ENCODE results near the gene A2M. TPM values are rescaled to one million over a fixed set of nuclear protein-coding genes. Genes with fewer than 3 reads are reported as not detected.

A2M gene
- total RNA-seq, 8 experiments from 2014 or later, result 0.38 to 223 (median 1.0) TPM; not detected in 1

DNA sequence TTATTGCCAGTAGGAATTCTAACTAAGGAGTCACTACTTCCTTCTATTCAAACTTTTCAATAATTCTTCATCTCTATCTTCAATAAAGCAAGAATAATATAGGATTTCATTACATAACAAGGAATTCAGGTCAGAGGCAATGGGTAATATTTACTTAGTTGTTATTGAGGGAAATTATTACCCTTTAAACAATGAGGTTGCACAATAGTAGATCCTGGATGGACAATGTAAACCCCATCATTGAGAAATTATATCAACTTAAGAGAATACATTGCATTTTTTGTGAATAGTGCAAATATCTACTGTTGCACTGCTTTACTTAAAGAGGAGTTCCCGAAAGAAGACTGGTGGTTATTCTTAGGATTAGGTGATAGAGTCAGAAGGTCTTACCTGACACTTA, 43.8 kb downstream of the A2M start:
- no peaks in the 10 kb centered on the region for H3K4me1 ChIP-seq (replicated peaks in 1 of 2)
- WGBS, 10 experiments, result 67 to 100% (median 83%) methylated on average over 1 of the region's 1 CpG; no CpG with 5 or more reads in 5 of the 10 experiments
- ATAC-seq (replicated peaks in 6 of 8), result no peak
- in situ Hi-C loops (cut with MboI; ENCODE audit: low pct_unique_long_range_greater_than_20kb in 2 of 9, low sequenced_read_pairs in 9 of 9, unreplicated experiment in 9 of 9), result no loop called here
- no peak overlapping the region for H3K27ac ChIP-seq
- H3K4me3 ChIP-seq, result no peak overlapping the region

DNA sequence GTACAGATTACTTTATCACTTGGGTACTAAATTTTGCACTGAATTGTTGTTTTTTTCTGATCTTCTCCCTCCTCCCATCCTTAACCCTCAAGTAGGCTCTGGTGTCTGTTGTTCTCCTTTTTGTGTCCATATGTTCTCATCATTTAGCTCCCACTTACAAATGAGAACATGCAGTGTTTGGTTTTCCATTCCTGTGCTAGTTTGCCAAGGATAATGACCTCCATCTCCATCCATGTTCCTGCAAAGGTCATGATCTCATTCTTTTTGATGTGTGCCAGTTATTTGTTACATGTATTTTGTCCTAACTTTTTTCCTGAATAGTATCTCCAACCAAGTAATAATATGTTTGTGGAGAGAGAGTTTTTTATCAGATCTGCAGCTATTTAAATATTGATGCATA, 44.2 kb downstream of the A2M start:
- H3K27ac ChIP-seq, result no peak overlapping the region
- no peak overlapping the region for H3K4me3 ChIP-seq
- no peaks in the 10 kb centered on the region for H3K4me1 ChIP-seq (replicated peaks in 1 of 2)
- in situ Hi-C loops (cut with MboI; ENCODE audit: low pct_unique_long_range_greater_than_20kb in 2 of 9, low sequenced_read_pairs in 9 of 9, unreplicated experiment in 9 of 9), result no loop called here
- ATAC-seq (replicated peaks in 6 of 8), result no peak

DNA sequence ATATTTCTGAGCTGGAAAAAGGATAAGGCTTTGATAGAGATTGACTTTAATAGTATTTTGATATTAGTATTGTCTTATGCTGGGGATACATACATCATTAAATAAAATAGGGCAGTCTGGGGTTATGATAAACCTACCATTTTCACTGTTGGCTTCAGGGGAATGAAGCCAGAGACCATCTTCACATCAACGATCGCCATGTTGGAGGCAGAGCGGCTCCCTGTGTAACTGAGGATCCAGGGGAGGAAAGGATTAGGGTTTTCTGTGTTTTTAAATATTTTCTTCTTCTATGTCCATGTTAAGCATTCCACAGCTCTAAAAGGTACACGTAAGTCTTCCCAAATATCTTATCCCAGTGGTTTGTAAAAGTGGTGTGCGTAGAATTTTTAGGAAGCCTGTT, 45.4 kb downstream of the A2M start:
- Histone ChIP-seq H3K4me3 (no peak overlapping the region), H3K27ac (no peak overlapping the region), H3K4me1 (replicated peaks in 1 of 2) (no peaks in the 10 kb centered on the region)
- WGBS, 10 experiments, result 20 to 100% (median 97%) methylated on average over 2 to 5 of the region's 5 CpGs; no CpG with 5 or more reads in 2 of the 10 experiments
- no peak for ATAC-seq (replicated peaks in 6 of 8)
- in situ Hi-C loops (cut with MboI; ENCODE audit: low pct_unique_long_range_greater_than_20kb in 2 of 9, low sequenced_read_pairs in 9 of 9, unreplicated experiment in 9 of 9), result no loop called here

DNA sequence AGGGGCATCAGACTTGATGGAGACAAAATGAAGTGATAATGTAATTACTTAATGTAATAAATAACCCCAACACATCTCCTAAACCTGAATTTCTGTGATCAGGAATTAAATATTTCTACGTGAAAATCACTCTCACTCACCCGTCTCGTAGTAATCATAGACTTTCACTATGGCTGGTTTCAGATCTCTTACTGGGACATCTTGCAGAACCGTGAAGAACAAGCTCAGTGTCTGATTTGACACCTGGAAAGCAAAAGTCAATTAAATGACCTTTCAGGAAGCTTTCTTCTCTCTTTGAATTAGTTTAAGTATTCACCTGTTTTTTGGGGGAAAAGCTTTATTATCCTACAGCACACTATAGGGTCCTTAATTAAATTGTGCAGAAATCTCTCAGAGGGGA, 47.1 kb downstream of the A2M start:
- in situ Hi-C loops (cut with MboI; ENCODE audit: low pct_unique_long_range_greater_than_20kb in 2 of 9, low sequenced_read_pairs in 9 of 9, unreplicated experiment in 9 of 9), result no loop called here
- H3K4me1 ChIP-seq (replicated peaks in 1 of 2), result no peaks in the 10 kb centered on the region
- 44 to 100% (median 66%) methylated on average over 1 to 4 of the region's 4 CpGs; no CpG with 5 or more reads in 3 of the 10 experiments for WGBS, 10 experiments
- H3K4me3 ChIP-seq, result no peak overlapping the region
- ATAC-seq (replicated peaks in 6 of 8), result no peak
- H3K27ac ChIP-seq, result no peak overlapping the region

DNA sequence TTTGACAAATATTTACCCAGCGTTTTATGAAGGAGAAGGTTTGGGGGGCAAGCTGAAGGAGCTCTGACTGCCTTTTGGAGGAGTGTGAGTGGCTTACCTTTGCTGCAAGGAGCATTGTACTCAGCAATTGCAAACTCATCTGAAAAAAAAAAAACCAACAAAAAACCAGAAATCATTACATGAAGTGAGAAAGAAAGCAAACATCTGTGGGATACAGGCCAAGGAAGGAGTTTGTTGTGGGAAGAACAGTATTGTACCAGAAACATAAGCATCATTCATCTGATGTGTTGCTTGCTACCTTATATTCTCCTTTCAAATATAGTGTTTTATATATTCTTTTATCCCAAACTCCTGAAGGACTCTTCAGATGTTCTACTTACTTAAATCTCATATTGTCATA, 47.6 kb downstream of the A2M start:
- WGBS, 10 experiments, result 14 to 88% (median 43%) methylated on average over 1 of the region's 1 CpG; no CpG with 5 or more reads in 3 of the 10 experiments
- in situ Hi-C loops (cut with MboI; ENCODE audit: low pct_unique_long_range_greater_than_20kb in 2 of 9, low sequenced_read_pairs in 9 of 9, unreplicated experiment in 9 of 9), result no loop called here
- no peak overlapping the region for H3K4me3 ChIP-seq
- no peak overlapping the region for H3K27ac ChIP-seq
- H3K4me1 ChIP-seq (replicated peaks in 1 of 2), result no peaks in the 10 kb centered on the region
- no peak for ATAC-seq (replicated peaks in 6 of 8)

DNA sequence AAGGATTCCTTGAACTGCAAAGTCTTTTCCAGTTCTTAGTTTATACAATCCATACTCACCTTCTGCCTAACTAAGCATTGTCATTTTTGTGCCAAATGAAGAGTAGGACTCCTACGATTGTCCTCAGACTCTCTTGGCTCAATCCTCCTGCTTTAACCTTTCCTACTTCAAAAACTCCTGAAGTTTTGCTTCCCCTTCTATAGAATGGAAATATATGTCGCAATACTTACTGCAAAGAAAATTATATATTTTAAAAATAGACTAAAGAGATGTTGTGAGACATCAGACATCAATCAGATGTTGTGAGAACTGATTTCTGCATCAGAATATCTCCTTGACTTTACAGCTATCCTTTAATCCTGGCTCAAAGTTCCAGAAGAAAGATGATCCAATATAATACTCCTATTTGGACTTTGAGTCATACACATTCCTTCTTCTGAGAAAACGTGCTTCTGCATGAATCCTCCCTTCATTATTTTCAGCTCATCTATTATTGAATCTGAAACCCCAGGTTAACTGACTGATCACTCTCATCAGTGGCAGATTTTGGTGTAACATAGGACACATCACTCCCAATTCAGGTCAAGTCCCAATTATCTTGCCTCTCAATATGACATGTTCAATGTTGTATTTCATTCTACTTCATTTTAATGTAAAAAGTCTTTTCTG, 48.8 kb downstream of the A2M start:
- in situ Hi-C loops (cut with MboI; ENCODE audit: low pct_unique_long_range_greater_than_20kb in 2 of 9, low sequenced_read_pairs in 9 of 9, unreplicated experiment in 9 of 9), result no loop called here
- no peak for ATAC-seq (replicated peaks in 6 of 8)
- H3K27ac ChIP-seq, result no peak overlapping the region
- H3K4me1 ChIP-seq (replicated peaks in 1 of 2), result no peaks in the 10 kb centered on the region
- H3K4me3 ChIP-seq, result no peak overlapping the region
- 48 to 100% (median 80%) methylated on average over 1 to 3 of the region's 3 CpGs; no CpG with 5 or more reads in 1 of the 10 experiments for WGBS, 10 experiments

DNA sequence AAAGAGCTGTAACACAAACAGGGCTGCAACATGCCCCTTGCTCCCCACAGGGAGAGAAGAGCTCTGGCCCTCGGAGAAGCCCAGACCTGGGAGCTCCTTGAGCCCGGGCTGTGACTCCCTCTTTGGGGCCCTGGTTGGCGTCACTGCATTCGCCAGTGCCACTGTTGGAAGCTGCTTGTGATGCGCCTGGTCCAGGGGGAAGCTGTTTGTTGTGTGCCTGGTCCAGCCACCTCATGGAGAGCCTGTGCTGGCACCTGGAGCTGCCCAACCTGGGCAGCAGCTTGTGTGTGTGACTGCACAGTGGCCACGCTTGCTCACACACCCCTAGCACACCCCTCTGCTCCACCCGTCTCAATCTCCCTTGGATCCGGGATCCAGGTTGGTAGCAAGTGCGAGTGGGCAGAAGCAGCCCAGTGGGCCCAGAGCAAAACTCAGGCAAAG, 49.5 kb downstream of the A2M start:
- in situ Hi-C loops (cut with MboI; ENCODE audit: low pct_unique_long_range_greater_than_20kb in 2 of 9, low sequenced_read_pairs in 9 of 9, unreplicated experiment in 9 of 9), result no loop called here
- ATAC-seq (replicated peaks in 6 of 8), result no peak
- Histone ChIP-seq H3K4me1 (replicated peaks in 1 of 2) (no peaks in the 10 kb centered on the region), H3K27ac (no peak overlapping the region), H3K4me3 (no peak overlapping the region)
- WGBS, 10 experiments, result 86 to 100% (median 97%) methylated on average over 1 to 5 of the region's 9 CpGs; no CpG with 5 or more reads in 6 of the 10 experiments

DNA sequence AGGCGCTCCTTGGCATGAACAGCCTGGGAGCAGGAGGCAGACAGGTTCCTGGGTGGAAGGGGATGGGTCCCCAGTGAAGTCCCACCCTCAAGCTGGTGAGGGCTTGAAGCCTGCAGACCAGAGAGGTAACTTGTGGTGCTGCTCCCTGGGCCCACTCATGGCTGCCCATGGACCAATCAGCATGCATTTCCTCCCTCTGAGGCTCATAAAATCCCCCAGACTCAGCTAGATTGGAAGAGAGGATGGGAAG, 50.2 kb downstream of the A2M start:
- Histone ChIP-seq H3K4me3 (peak overlapping the region in 1 of 5 donors; percentile 78), H3K27ac (no peak overlapping the region), H3K4me1 (replicated peaks in 1 of 2) (no peaks in the 10 kb centered on the region)
- in situ Hi-C loops (cut with MboI; ENCODE audit: low pct_unique_long_range_greater_than_20kb in 2 of 9, low sequenced_read_pairs in 9 of 9, unreplicated experiment in 9 of 9), result no loop called here
- ATAC-seq (replicated peaks in 6 of 8), result no peak
- WGBS, 10 experiments, result no CpG with 5 or more reads among the region's 1 CpG

DNA sequence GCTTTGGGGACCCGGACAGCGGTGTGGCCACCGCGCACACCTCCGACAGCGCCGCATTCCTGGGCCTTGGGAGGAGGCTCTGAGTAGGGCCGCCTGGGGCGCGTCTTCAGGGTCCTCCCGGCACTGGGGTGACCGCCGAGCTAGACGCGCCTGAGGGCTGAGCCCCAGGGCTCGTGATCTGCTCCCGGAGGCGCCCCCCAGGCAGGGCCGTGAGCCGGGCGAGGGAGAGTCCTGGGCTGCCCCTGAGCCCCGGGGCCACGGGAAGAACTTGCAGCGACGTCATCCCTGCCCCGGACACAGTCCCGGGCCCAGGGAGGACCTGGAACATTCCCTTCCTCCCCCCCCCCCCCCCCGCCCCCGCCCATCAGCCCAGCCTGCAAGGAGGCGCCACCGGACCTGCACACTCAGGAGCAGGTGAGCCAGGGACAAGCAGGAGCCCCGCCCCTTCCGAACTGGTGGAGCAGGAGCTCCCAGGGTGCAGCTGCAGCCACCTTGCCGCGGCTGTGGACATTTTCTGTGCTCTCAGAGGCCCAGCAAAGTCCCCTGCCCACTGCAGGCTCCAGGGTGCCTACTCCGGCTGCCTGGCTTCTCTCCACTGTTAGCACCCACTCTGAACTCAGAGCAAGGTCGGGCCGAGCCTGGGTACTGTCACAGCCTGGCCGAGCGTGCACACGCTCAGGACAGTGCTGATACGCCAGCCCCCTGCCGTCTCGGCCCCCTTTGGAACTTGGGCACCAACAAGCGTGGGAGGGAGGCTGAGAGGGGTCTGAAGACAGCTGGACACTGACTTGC, 50.7 kb downstream of the A2M start:
- 10 to 70% (median 39%) methylated on average over 2 to 6 of the region's 45 CpGs; no CpG with 5 or more reads in 6 of the 10 experiments for WGBS, 10 experiments
- Histone ChIP-seq H3K4me1 (replicated peaks in 1 of 2) (no peaks in the 10 kb centered on the region), H3K4me3 (peak overlapping the region; percentile 41 to 78 (median 58)), H3K27ac (peak overlapping the region in 1 of 2 donors; percentile 40)
- ATAC-seq (replicated peaks in 6 of 8), result peak; percentile 61 to 84 (median 73)
- in situ Hi-C loops (cut with MboI; ENCODE audit: low pct_unique_long_range_greater_than_20kb in 2 of 9, low sequenced_read_pairs in 9 of 9, unreplicated experiment in 9 of 9), result no loop called here

DNA sequence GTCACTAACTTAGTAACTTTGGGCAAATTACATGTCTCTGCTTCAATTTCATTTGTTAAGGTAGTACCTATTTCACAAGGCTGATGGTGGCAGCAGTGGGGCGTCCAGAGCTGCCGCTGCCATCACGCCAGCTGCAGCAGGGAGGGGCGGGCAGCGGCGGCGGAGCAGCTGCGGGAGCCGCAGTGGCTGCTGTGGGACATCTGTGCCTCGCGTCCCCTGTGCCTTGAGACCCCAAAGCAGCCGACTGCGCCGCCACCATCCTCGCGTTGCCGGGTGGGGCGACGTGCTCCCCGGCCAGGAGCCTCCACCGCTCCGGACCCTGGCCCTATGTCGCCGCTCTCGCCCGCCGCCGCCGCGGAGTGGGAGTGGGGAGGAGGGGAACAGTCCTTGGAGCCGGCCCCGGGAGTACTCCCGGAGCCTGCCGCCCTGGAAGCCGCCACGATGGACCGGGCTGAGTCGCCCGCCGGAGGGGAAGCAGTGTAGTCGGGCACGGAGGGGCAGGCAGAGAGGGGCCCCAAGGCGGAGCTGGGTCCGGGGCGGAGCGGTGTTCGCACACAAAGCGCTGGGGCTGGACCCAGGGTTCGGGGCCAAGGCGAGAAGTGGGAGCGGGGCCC, 51.4 kb downstream of the A2M start:
- in situ Hi-C loops (cut with MboI; ENCODE audit: low pct_unique_long_range_greater_than_20kb in 2 of 9, low sequenced_read_pairs in 9 of 9, unreplicated experiment in 9 of 9), result no loop called here
- WGBS, 10 experiments, result 0% methylated on average over 1 to 2 of the region's 51 CpGs; no CpG with 5 or more reads in 5 of the 10 experiments
- peak overlapping the region in 1 of 2 donors; percentile 40 for H3K27ac ChIP-seq
- H3K4me1 ChIP-seq (replicated peaks in 1 of 2), result no peaks in the 10 kb centered on the region
- H3K4me3 ChIP-seq, result peak overlapping the region; percentile 41 to 78 (median 58)
- ATAC-seq (replicated peaks in 6 of 8), result peak; percentile 75 to 94 (median 83)

DNA sequence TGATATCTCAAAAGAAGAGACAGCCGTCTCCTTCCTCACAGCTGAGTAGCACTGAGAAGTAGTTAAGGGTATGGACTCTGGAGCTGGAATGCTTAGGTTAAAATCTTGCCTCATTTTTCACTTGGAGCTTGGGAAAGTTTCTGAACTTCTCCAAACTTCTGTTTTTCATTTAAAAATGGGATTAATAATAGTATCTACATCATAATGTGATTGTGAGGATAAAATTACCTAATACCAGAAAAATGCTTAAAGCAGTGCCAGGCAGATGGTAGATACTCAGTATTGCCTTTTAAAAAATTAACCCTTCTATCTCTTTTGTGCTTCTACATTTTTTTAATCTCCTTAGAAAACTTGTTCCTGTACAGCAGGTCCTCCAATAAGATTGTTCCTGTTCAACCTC, 63.1 kb downstream of the A2M start:
- no peak overlapping the region for H3K27ac ChIP-seq
- in situ Hi-C loops (cut with MboI; ENCODE audit: low pct_unique_long_range_greater_than_20kb in 2 of 9, low sequenced_read_pairs in 9 of 9, unreplicated experiment in 9 of 9), result no loop called here
- no peaks in the 10 kb centered on the region for H3K4me1 ChIP-seq (replicated peaks in 1 of 2)
- WGBS, 10 experiments, result 0 to 100% (median 17%) methylated on average over 1 of the region's 1 CpG; no CpG with 5 or more reads in 6 of the 10 experiments
- no peak overlapping the region for H3K4me3 ChIP-seq
- ATAC-seq (replicated peaks in 6 of 8), result no peak

DNA sequence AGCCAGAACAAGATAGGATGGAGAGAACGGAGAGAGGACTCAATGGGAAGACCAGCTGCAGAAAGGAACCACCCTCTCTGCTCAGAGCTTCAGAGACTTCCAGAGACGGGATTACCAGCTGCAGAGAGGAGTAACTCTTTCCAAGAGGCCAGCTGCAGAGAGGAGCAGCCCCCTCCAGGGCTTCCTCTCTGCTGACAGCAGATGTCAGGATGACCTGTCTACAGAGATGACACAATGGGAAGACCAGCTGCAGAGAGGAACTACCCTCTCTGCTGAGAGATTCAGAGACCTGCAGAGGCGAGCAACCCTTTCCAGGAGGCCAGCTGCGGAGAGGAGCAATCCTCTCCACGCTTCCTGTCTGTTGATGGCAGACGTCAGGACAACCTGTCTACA, 64.6 kb downstream of the A2M start:
- H3K4me3 ChIP-seq, result no peak overlapping the region
- in situ Hi-C loops (cut with MboI; ENCODE audit: low pct_unique_long_range_greater_than_20kb in 2 of 9, low sequenced_read_pairs in 9 of 9, unreplicated experiment in 9 of 9), result no loop called here
- no peaks in the 10 kb centered on the region for H3K4me1 ChIP-seq (replicated peaks in 1 of 2)
- no peak overlapping the region for H3K27ac ChIP-seq
- 0 to 100% (median 83%) methylated on average over 1 to 5 of the region's 6 CpGs; no CpG with 5 or more reads in 5 of the 10 experiments for WGBS, 10 experiments
- ATAC-seq (replicated peaks in 6 of 8), result peak in 2 of 8 experiments; percentile 30 to 81

DNA sequence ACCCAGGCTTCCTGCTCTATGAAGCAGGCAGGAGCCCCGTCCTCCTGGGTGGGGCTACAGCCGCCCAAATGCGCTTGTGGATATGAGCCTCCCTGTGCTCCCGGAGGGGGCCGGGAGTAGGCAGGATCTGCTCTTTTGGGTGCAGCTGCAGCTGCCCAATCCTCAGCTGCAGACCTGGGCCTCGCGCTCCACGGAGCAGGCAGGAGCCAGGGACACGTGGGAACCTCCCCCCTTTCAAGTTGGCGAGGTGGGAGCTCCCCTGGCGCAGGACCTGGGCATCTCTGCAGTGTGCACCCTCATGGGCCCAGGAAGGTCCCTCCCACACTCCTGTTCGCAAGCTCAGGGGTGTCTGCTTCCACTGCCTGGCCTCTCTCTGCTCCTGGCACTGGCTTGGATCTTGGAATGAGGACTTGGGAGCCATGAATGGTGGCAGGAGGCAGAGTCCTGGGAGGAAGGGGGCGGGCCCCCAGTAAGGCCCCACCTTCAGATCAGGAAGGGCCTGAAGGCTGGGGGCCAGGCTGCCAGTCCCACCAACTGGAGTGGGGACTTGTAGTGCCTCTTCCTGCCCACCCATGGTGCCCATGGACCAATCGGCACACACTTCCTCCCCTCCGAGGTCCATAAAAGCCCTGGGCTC, 65.1 kb downstream of the A2M start:
- no peak overlapping the region for H3K4me3 ChIP-seq
- H3K4me1 ChIP-seq (replicated peaks in 1 of 2), result no peaks in the 10 kb centered on the region
- ATAC-seq (replicated peaks in 6 of 8), result no peak
- 17 to 100% (median 79%) methylated on average over 1 to 6 of the region's 15 CpGs; no CpG with 5 or more reads in 4 of the 10 experiments for WGBS, 10 experiments
- H3K27ac ChIP-seq, result no peak overlapping the region
- in situ Hi-C loops (cut with MboI; ENCODE audit: low pct_unique_long_range_greater_than_20kb in 2 of 9, low sequenced_read_pairs in 9 of 9, unreplicated experiment in 9 of 9), result no loop called here

All from motor neuron (in vitro differentiated cells).